ENCODE results near the gene DHODH.

Gene DHODH

GRCh38 chr16:72008424-72009216, at the start of gene DHODH:
TSS of gene DHODH (plus strand) at chr16:72008744. CDS start at chr16:72008765, 21 bp downstream.
- H3K27ac ChIP-seq: peak within 1 kb of the TSS; percentile 74
- TF ChIP-seq, protein P1, sequence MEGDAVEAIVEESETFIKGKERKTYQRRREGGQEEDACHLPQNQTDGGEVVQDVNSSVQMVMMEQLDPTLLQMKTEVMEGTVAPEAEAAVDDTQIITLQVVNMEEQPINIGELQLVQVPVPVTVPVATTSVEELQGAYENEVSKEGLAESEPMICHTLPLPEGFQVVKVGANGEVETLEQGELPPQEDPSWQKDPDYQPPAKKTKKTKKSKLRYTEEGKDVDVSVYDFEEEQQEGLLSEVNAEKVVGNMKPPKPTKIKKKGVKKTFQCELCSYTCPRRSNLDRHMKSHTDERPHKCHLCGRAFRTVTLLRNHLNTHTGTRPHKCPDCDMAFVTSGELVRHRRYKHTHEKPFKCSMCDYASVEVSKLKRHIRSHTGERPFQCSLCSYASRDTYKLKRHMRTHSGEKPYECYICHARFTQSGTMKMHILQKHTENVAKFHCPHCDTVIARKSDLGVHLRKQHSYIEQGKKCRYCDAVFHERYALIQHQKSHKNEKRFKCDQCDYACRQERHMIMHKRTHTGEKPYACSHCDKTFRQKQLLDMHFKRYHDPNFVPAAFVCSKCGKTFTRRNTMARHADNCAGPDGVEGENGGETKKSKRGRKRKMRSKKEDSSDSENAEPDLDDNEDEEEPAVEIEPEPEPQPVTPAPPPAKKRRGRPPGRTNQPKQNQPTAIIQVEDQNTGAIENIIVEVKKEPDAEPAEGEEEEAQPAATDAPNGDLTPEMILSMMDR (IDR thresholded peaks at IDR 0.05): peak; percentile 22
- TF ChIP-seq ZFX (IDR thresholded peaks at IDR 0.05; ENCODE audit: borderline replicate concordance): no peak

DNA sequence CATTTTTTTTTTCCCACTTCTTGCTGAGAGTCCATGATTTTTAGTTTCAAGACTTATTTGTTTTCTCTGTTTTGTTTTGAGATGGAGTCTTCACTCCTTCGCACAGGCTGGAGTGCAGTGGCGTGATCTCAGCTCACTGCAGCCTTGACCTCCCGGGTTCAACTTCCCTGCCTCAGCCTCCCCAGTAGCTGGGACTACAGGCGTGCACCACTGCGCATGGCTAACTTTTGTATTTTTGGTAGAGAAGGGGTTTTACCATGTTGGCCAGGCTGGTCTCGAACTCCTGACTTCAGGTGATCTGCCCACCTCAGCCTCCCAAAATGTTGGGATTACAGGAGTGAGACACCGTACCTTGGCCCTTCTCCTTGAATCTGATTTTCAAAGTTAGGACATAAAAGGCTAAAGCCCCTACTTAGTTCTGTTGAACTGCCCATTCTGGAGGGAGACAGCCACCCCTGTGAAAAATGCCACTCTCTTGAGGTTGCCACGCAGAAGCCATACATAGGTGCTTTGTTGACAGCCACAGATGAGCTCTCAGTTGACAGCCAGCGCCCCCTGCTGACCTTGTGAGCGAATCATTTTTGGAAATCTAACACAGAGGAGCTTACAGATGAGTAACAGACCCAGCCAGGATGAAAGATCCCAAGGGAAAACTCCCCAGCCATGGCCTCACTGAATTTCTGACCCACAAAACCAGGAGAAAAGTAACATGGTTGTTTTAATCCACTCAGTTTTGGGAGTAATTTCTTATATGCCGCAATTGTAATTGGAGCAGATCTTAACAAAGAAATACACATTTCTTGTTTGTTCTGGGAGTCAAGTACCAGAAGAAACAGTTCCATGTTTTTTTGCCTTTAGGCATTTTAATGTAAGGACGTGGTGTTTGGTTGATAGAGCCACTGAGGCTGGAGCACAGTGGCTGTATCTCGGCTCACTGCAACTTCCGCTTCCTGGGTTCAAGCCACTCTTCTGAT, 47.2 kb upstream of the DHODH start:
- no peak for TF ChIP-seq ZFX (IDR thresholded peaks at IDR 0.05; ENCODE audit: borderline replicate concordance)
- TF ChIP-seq, protein P1 (IDR thresholded peaks at IDR 0.05): peak; percentile 94
- H3K27ac ChIP-seq: no peak overlapping the region

DNA sequence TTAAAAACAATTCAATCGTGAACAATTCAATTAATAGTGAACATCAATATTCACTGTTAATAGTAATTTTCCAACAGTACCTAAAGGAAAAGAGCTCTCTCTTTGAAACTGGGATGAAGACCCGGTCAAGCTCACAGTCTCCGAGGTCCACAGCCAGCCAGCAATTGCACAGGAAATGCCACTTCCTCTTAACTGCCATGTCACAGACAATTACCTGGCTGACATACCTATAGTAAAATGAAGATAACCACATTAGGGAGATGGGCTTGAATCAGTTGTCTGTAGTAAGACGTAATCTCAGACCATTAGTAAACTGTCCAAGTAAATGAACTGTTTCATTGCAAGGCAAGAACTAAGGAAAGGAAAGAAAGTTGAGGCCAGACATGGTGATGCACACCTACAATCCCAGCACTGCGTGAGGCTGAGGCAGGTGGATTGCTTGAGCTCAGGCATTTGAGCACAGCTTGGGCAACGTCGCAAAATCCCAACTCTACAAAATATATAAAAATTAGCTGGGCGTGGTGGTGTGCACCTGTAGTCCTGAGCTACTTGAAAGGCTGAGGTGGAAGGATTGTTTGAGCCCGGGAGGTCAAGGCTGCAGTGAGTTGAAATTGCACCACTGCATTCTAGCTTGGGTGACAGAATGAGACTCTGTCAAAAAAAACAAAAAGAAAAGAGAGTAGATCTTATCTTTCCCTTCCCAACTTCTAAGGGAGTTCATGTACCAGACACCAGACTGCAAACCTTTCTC, 45.2 kb upstream of the DHODH start:
- H3K27ac ChIP-seq: no peak overlapping the region
- TF ChIP-seq, protein P1 (IDR thresholded peaks at IDR 0.05): no peak
- TF ChIP-seq ZFX (IDR thresholded peaks at IDR 0.05; ENCODE audit: borderline replicate concordance): no peak

DNA sequence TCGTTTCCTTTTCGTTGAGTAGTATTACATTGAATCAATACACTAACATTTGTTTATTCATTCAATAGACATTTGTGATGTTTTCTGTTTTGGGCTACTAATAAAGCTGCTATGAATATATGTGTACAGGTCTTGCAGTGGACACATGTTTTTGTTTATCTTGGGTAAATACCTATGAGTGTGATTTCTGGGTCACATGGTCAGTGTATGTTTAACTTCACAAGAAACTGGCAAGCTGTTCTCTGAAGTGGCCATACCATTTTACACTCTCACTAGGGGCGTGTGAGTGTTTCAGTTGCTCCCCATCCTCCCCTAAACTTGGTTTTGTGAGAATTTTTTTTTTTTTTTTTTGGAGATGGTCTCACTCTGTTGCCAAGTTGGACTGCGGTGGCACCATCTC, 43.3 kb upstream of the DHODH start:
- H3K27ac ChIP-seq: no peak overlapping the region
- TF ChIP-seq ZFX (IDR thresholded peaks at IDR 0.05; ENCODE audit: borderline replicate concordance): no peak
- TF ChIP-seq, protein P1 (IDR thresholded peaks at IDR 0.05): no peak

DNA sequence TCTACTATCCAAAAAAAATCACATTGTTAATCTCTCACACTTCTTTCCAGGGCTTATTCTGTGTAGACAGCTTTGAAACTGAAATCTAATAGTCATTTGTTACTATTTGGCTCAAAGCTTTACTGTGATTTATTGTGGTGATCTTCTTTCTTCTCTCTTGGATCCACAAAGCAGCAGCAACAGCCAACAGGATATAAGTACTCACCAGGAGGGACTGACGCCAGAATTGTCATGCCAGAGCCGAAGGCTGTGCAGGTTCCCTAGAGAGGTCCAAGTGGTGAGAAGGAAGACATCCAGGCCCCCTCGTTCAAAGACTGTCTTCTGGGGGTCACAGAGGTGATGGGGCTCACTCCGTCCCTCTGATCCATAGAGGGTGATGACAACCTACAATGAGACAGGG, 41.6 kb upstream of the DHODH start:
- no peak overlapping the region for H3K27ac ChIP-seq
- no peak for TF ChIP-seq ZFX (IDR thresholded peaks at IDR 0.05; ENCODE audit: borderline replicate concordance)
- TF ChIP-seq, protein P1 (IDR thresholded peaks at IDR 0.05): no peak

DNA sequence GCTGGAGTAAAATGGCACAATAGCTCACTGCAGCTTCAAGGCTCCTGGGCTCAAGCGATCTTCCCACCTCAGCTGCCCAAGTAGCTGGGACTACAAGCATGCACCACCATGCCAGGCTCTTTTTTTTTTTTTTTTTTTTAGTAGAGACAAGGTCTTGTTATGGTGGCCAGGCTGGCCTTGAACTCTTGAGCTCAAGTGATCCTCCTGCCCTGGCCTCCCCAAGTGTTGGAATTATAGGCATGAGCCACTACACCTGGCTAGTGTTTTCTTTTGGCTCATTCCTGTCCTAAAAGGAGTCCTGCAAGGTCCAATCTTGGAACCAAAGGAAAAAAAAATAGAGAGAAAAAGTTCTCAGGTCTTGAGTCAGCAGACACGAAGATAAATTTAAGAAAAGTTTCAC, 39.2 kb upstream of the DHODH start:
- TF ChIP-seq, protein P1 (IDR thresholded peaks at IDR 0.05): no peak
- TF ChIP-seq ZFX (IDR thresholded peaks at IDR 0.05; ENCODE audit: borderline replicate concordance): no peak
- H3K27ac ChIP-seq: no peak overlapping the region
